ENCODE measurements around the gene SOX6. TPM values are rescaled to one million over a fixed set of nuclear protein-coding genes. Genes with fewer than 3 reads are reported as not detected.

Gene SOX6
- total RNA-seq, 2 experiments from 2014 or later = 0.13 TPM; not detected in 1

- CTCF ChIA-PET (ENCODE audit: unreplicated experiment) = no interaction called here
- no peaks in the 10 kb centered on the region for H4K20me1 ChIP-seq (ENCODE audit: insufficient read depth, low read length)
These were observed 77.4 kb downstream of the SOX6 start for GRCh38 chr11:16278979-16279378.

GRCh38 chr11:16278273-16278672 is 78.1 kb downstream of the SOX6 start:
- no peak for DNase-seq (ENCODE audit: low spot score)
- H3K9me2 ChIP-seq (ENCODE audit: insufficient read depth, low read length) = no peaks in the 10 kb centered on the region; the same call in 1 of the 2 replicates
- H3K27ac ChIP-seq (ENCODE audit: low read depth, low read length, poor library complexity, severe bottlenecking) = no peak overlapping the region
- POLR2A ChIA-PET = interaction anchor here (0.7 to 0.9 kb wide), 2 partner anchors 28 to 345 kb away, joined by 3 to 4 read pairs; no protein-coding TSS in a partner anchor
- no peaks in the 10 kb centered on the region for H3K9me3 ChIP-seq (ENCODE audit: low read length)
- no peak overlapping the region for H2AFZ ChIP-seq (ENCODE audit: low read length)
- CTCF ChIA-PET (ENCODE audit: unreplicated experiment) = no interaction called here
- no peaks in the 10 kb centered on the region for H4K20me1 ChIP-seq (ENCODE audit: insufficient read depth, low read length)
- intact Hi-C loops (cut with micrococcal nuclease; ENCODE audit: unreplicated experiment) = no loop called here
- no peak overlapping the region for H3K4me2 ChIP-seq (ENCODE audit: low read length)
- H3K36me3 ChIP-seq (ENCODE audit: insufficient read depth, low read length) = no peaks in the 10 kb centered on the region
- H3K4me1 ChIP-seq (ENCODE audit: insufficient read depth, low read length, poor library complexity, severe bottlenecking) = no peaks in the 10 kb centered on the region
- no peaks in the 10 kb centered on the region for H3K79me2 ChIP-seq (ENCODE audit: insufficient read depth, low read depth, low read length)
- no peak for TF ChIP-seq EZH2phosphoT487 (IDR thresholded peaks at IDR 0.05; ENCODE audit: borderline replicate concordance, low read depth, low read length)
- TF ChIP-seq, protein P1, sequence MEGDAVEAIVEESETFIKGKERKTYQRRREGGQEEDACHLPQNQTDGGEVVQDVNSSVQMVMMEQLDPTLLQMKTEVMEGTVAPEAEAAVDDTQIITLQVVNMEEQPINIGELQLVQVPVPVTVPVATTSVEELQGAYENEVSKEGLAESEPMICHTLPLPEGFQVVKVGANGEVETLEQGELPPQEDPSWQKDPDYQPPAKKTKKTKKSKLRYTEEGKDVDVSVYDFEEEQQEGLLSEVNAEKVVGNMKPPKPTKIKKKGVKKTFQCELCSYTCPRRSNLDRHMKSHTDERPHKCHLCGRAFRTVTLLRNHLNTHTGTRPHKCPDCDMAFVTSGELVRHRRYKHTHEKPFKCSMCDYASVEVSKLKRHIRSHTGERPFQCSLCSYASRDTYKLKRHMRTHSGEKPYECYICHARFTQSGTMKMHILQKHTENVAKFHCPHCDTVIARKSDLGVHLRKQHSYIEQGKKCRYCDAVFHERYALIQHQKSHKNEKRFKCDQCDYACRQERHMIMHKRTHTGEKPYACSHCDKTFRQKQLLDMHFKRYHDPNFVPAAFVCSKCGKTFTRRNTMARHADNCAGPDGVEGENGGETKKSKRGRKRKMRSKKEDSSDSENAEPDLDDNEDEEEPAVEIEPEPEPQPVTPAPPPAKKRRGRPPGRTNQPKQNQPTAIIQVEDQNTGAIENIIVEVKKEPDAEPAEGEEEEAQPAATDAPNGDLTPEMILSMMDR (conservative IDR thresholded peaks at IDR 0.05; ENCODE audit: low read length) = no peak
- BruUV-seq (replicated peaks) = no TSS peak
- H3K4me3 ChIP-seq (ENCODE audit: low read depth, low read length, poor library complexity, severe bottlenecking) = no peak overlapping the region

More at GRCh38 chr11:16278979-16279378, 77.4 kb downstream of the SOX6 start:
- no TSS peak for BruUV-seq (replicated peaks)
- no peak for TF ChIP-seq EZH2phosphoT487 (IDR thresholded peaks at IDR 0.05; ENCODE audit: borderline replicate concordance, low read depth, low read length)
- TF ChIP-seq, protein P1 (conservative IDR thresholded peaks at IDR 0.05; ENCODE audit: low read length) = no peak
- no peak for DNase-seq (ENCODE audit: low spot score)
- Histone ChIP-seq H3K9me3 (ENCODE audit: low read length) (no peaks in the 10 kb centered on the region), H3K9me2 (ENCODE audit: insufficient read depth, low read length) (no peaks in the 10 kb centered on the region; the same call in 1 of the 2 replicates), H3K4me2 (ENCODE audit: low read length) (no peak overlapping the region), H3K27ac (ENCODE audit: low read depth, low read length, poor library complexity, severe bottlenecking) (no peak overlapping the region), H2AFZ (ENCODE audit: low read length) (no peak overlapping the region), H3K79me2 (ENCODE audit: insufficient read depth, low read depth, low read length) (no peaks in the 10 kb centered on the region), H3K4me1 (ENCODE audit: insufficient read depth, low read length, poor library complexity, severe bottlenecking) (no peaks in the 10 kb centered on the region), H3K36me3 (ENCODE audit: insufficient read depth, low read length) (no peaks in the 10 kb centered on the region), H3K4me3 (ENCODE audit: low read depth, low read length, poor library complexity, severe bottlenecking) (no peak overlapping the region)
- intact Hi-C loops (cut with micrococcal nuclease; ENCODE audit: unreplicated experiment) = no loop called here
- POLR2A ChIA-PET = no interaction called here

- Histone ChIP-seq H2AFZ (ENCODE audit: low read length) (no peak overlapping the region), H3K4me2 (ENCODE audit: low read length) (no peak overlapping the region), H3K9me3 (ENCODE audit: low read length) (no peaks in the 10 kb centered on the region), H3K9me2 (ENCODE audit: insufficient read depth, low read length) (no peaks in the 10 kb centered on the region; the same call in 1 of the 2 replicates), H3K27ac (ENCODE audit: low read depth, low read length, poor library complexity, severe bottlenecking) (no peak overlapping the region), H3K79me2 (ENCODE audit: insufficient read depth, low read depth, low read length) (no peaks in the 10 kb centered on the region), H3K36me3 (ENCODE audit: insufficient read depth, low read length) (no peaks in the 10 kb centered on the region), H4K20me1 (ENCODE audit: insufficient read depth, low read length) (no peaks in the 10 kb centered on the region), H3K4me3 (ENCODE audit: low read depth, low read length, poor library complexity, severe bottlenecking) (no peak overlapping the region), H3K4me1 (ENCODE audit: insufficient read depth, low read length, poor library complexity, severe bottlenecking) (no peaks in the 10 kb centered on the region)
- no peak for DNase-seq (ENCODE audit: low spot score)
- CTCF ChIA-PET (ENCODE audit: unreplicated experiment) = no interaction called here
- POLR2A ChIA-PET = no interaction called here
- no peak for TF ChIP-seq EZH2phosphoT487 (IDR thresholded peaks at IDR 0.05; ENCODE audit: borderline replicate concordance, low read depth, low read length)
- TF ChIP-seq, protein P1 (conservative IDR thresholded peaks at IDR 0.05; ENCODE audit: low read length) = no peak
- intact Hi-C loops (cut with micrococcal nuclease; ENCODE audit: unreplicated experiment) = no loop called here
- BruUV-seq (replicated peaks) = no TSS peak
These were observed 80.1 kb downstream of the SOX6 start for GRCh38 chr11:16276251-16276650.

All from OCI-LY7 (cell line).